ENCODE results near the gene CDK9. TPM values are rescaled to one million over a fixed set of nuclear protein-coding genes. Genes with fewer than 3 reads are reported as not detected.

CDK9 gene
- total RNA-seq, 3 donors from 2014 or later (not counting 1 experiment from before 2014, with no cell fraction given): 181 to 207 (median 188) TPM

- Histone ChIP-seq H3K4me1 (ENCODE audit: control insufficient read depth, insufficient read depth, low read length) (peaks cover 73% of the 10 kb centered on the region), H3K4me3 (ENCODE audit: low read length) (no peak overlapping the region), H3K27me3 (ENCODE audit: control insufficient read depth, insufficient read depth, low read length) (no peaks in the 10 kb centered on the region), H3K9me3 (ENCODE audit: control insufficient read depth, insufficient read depth, low read length) (no peaks in the 10 kb centered on the region), H3K27ac (ENCODE audit: low read length) (no peak overlapping the region), H3K36me3 (ENCODE audit: control insufficient read depth, insufficient read depth, low read length) (peaks cover 70% of the 10 kb centered on the region)
- 92% methylated on average over 1 of the region's 1 CpG for WGBS (ENCODE audit: insufficient coverage)
- TF ChIP-seq, protein P1, sequence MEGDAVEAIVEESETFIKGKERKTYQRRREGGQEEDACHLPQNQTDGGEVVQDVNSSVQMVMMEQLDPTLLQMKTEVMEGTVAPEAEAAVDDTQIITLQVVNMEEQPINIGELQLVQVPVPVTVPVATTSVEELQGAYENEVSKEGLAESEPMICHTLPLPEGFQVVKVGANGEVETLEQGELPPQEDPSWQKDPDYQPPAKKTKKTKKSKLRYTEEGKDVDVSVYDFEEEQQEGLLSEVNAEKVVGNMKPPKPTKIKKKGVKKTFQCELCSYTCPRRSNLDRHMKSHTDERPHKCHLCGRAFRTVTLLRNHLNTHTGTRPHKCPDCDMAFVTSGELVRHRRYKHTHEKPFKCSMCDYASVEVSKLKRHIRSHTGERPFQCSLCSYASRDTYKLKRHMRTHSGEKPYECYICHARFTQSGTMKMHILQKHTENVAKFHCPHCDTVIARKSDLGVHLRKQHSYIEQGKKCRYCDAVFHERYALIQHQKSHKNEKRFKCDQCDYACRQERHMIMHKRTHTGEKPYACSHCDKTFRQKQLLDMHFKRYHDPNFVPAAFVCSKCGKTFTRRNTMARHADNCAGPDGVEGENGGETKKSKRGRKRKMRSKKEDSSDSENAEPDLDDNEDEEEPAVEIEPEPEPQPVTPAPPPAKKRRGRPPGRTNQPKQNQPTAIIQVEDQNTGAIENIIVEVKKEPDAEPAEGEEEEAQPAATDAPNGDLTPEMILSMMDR (IDR thresholded peaks at IDR 0.05): no peak
- Mint-ChIP-seq H3K36me3 (no peaks in the 10 kb centered on the region), H3K9me3 (no peaks in the 10 kb centered on the region), H3K4me3 (no peak overlapping the region), H3K4me1 (peaks cover 75 to 77% of the 10 kb centered on the region in 2 donors), H3K27me3 (ENCODE audit: low read depth in 2 of 2) (no peaks in the 10 kb centered on the region), H3K27ac (peak overlapping the region; percentile 95 to 99)
- intact Hi-C loops (cut with micrococcal nuclease): no loop called here
- no peak for ATAC-seq
- no peak for DNase-seq
These were observed 20.4 kb upstream of the CDK9 start for GRCh38 chr9:127765418-127765817.

GRCh38 chr9:127767410-127767809, 18.4 kb upstream of the CDK9 start:
- Mint-ChIP-seq H3K9me3 (no peaks in the 10 kb centered on the region), H3K36me3 (no peaks in the 10 kb centered on the region), H3K4me1 (peaks cover 78 to 85% of the 10 kb centered on the region in 2 donors), H3K27ac (peak overlapping the region; percentile 95 to 99), H3K27me3 (ENCODE audit: low read depth in 2 of 2) (no peaks in the 10 kb centered on the region), H3K4me3 (peak overlapping the region; percentile 80)
- Histone ChIP-seq H3K36me3 (ENCODE audit: control insufficient read depth, insufficient read depth, low read length) (peaks cover 65% of the 10 kb centered on the region), H3K4me3 (ENCODE audit: low read length) (no peak overlapping the region), H3K9me3 (ENCODE audit: control insufficient read depth, insufficient read depth, low read length) (no peaks in the 10 kb centered on the region), H3K27me3 (ENCODE audit: control insufficient read depth, insufficient read depth, low read length) (no peaks in the 10 kb centered on the region), H3K27ac (ENCODE audit: low read length) (peak overlapping the region; percentile 51), H3K4me1 (ENCODE audit: control insufficient read depth, insufficient read depth, low read length) (peaks cover 78% of the 10 kb centered on the region)
- TF ChIP-seq, protein P1 (IDR thresholded peaks at IDR 0.05): no peak
- intact Hi-C loops (cut with micrococcal nuclease): no loop called here
- ATAC-seq (no peak), DNase-seq (peak in 1 of 2 donors; percentile 61)
- WGBS (ENCODE audit: insufficient coverage): 86% methylated on average over 1 of the region's 3 CpGs

GRCh38 chr9:127767909-127768331, 17.9 kb upstream of the CDK9 start:
- Mint-ChIP-seq H3K27ac (peak overlapping the region; percentile 95 to 99), H3K4me3 (no peak overlapping the region), H3K27me3 (ENCODE audit: low read depth in 2 of 2) (no peaks in the 10 kb centered on the region), H3K4me1 (peaks cover 73 to 80% of the 10 kb centered on the region in 2 donors), H3K9me3 (no peaks in the 10 kb centered on the region), H3K36me3 (no peaks in the 10 kb centered on the region)
- no peaks in the 10 kb centered on the region for H3K27me3 ChIP-seq (ENCODE audit: control insufficient read depth, insufficient read depth, low read length)
- TF ChIP-seq, protein P1 (IDR thresholded peaks at IDR 0.05): no peak
- H3K9me3 ChIP-seq (ENCODE audit: control insufficient read depth, insufficient read depth, low read length): no peaks in the 10 kb centered on the region
- peaks cover 66% of the 10 kb centered on the region for H3K36me3 ChIP-seq (ENCODE audit: control insufficient read depth, insufficient read depth, low read length)
- no peak for ATAC-seq
- peaks cover 73% of the 10 kb centered on the region for H3K4me1 ChIP-seq (ENCODE audit: control insufficient read depth, insufficient read depth, low read length)
- no peak for DNase-seq
- intact Hi-C loops (cut with micrococcal nuclease): no loop called here
- H3K4me3 ChIP-seq (ENCODE audit: low read length): no peak overlapping the region
- peak overlapping the region; percentile 51 for H3K27ac ChIP-seq (ENCODE audit: low read length)
- 81% methylated on average over 12 of the region's 13 CpGs for WGBS (ENCODE audit: insufficient coverage)

GRCh38 chr9:127768698-127769097, 17.1 kb upstream of the CDK9 start:
- H3K36me3 Mint-ChIP-seq: no peaks in the 10 kb centered on the region
- peaks cover 68% of the 10 kb centered on the region for H3K36me3 ChIP-seq (ENCODE audit: control insufficient read depth, insufficient read depth, low read length)

More at GRCh38 chr9:127768698-127769097, 17.1 kb upstream of the CDK9 start:
- ATAC-seq (no peak), DNase-seq (no peak)
- Histone ChIP-seq H3K27me3 (ENCODE audit: control insufficient read depth, insufficient read depth, low read length) (no peaks in the 10 kb centered on the region), H3K9me3 (ENCODE audit: control insufficient read depth, insufficient read depth, low read length) (no peaks in the 10 kb centered on the region), H3K4me1 (ENCODE audit: control insufficient read depth, insufficient read depth, low read length) (peaks cover 72% of the 10 kb centered on the region), H3K27ac (ENCODE audit: low read length) (peak overlapping the region; percentile 51), H3K4me3 (ENCODE audit: low read length) (no peak overlapping the region)
- H3K4me1 Mint-ChIP-seq: peaks cover 65 to 73% of the 10 kb centered on the region in 2 donors
- TF ChIP-seq, protein P1 (IDR thresholded peaks at IDR 0.05): no peak
- no peaks in the 10 kb centered on the region for H3K9me3 Mint-ChIP-seq
- intact Hi-C loops (cut with micrococcal nuclease): no loop called here
- peak overlapping the region; percentile 47 for H3K4me3 Mint-ChIP-seq
- 67% methylated on average over 8 of the region's 8 CpGs for WGBS (ENCODE audit: insufficient coverage)
- no peaks in the 10 kb centered on the region for H3K27me3 Mint-ChIP-seq (ENCODE audit: low read depth in 2 of 2)
- peak overlapping the region; percentile 95 to 99 for H3K27ac Mint-ChIP-seq
